Measurements from ENCODE around the gene OR51E1.

- TF ChIP-seq, protein P1, sequence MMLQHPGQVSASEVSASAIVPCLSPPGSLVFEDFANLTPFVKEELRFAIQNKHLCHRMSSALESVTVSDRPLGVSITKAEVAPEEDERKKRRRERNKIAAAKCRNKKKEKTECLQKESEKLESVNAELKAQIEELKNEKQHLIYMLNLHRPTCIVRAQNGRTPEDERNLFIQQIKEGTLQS (IDR thresholded peaks at IDR 0.05; ENCODE audit: borderline replicate concordance, extremely low read depth, low read depth, low read length) = no peak
- TF ChIP-seq ATF7 (IDR thresholded peaks at IDR 0.05; ENCODE audit: low read depth) = no peak
- TF ChIP-seq, protein P2, sequence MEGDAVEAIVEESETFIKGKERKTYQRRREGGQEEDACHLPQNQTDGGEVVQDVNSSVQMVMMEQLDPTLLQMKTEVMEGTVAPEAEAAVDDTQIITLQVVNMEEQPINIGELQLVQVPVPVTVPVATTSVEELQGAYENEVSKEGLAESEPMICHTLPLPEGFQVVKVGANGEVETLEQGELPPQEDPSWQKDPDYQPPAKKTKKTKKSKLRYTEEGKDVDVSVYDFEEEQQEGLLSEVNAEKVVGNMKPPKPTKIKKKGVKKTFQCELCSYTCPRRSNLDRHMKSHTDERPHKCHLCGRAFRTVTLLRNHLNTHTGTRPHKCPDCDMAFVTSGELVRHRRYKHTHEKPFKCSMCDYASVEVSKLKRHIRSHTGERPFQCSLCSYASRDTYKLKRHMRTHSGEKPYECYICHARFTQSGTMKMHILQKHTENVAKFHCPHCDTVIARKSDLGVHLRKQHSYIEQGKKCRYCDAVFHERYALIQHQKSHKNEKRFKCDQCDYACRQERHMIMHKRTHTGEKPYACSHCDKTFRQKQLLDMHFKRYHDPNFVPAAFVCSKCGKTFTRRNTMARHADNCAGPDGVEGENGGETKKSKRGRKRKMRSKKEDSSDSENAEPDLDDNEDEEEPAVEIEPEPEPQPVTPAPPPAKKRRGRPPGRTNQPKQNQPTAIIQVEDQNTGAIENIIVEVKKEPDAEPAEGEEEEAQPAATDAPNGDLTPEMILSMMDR (IDR thresholded peaks at IDR 0.05 in 2 of 3, conservative IDR thresholded peaks at IDR 0.05 in 1 of 3; ENCODE audit: control insufficient read depth in 2 of 3, extremely low read depth in 1 of 3, insufficient read depth in 1 of 3, low read depth in 3 of 3, low read length in 3 of 3) = no peak
- no peak for TF ChIP-seq KDM1A (IDR thresholded peaks at IDR 0.05; ENCODE audit: borderline replicate concordance)
- no peak for TF ChIP-seq RAD21 (IDR thresholded peaks at IDR 0.05; ENCODE audit: insufficient read depth, low read depth, low read length)
These were observed 37.4 kb upstream of the OR51E1 start for GRCh38 chr11:4606231-4607015.
